Mucosa of gallbladder (tissue), 1 donor: ENCODE measurements around the gene MUC21. TPM values are rescaled to one million over a fixed set of nuclear protein-coding genes. Genes with fewer than 3 reads are reported as not detected.
A peak's percentile ranks its signal among the peaks of the same experiment; 100 is the strongest.
"Not testable (repeated sequence)": the region's sequence is repeated elsewhere in the genome, so short reads cannot be mapped to it uniquely, and the experiment has no call there.

Experiments used
- DNase-seq: peaks from one replicate; pipeline ENCODE4 v3.0.0-alpha.2; 2020; ENCODE audit warnings: low spot score
- total RNA-seq: library from RNA; stranded (reverse); gene quantifications from one replicate; pipeline ENCODE4 v1.2.1, GENCODE V29; 2021
- donor health status: DM: no; HTN: no; CAD: no.

The MUC21 gene
- total RNA-seq, 1 donor from 2014 or later = 7.1 TPM

DNA sequence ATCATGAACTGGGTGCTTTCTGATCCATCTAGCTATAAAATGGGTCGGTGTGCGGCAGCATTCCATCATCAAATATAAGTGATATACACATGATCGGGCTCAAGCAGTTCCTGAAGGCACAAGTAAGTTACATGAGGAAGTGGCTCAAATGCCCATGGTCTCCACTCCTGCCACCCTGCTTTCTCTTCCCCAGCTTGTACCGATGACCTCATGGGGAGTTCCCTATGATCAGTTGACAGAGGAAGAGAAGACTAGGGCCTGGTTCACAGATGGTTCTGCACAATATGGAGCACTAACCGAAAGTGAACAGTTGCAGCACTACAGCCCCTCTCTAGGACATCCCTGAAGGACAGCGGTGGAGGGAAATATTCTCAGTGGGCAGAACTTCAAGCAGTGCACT, 14.3 kb upstream of the MUC21 start:
- DNase-seq = not testable (repeated sequence)

DNA sequence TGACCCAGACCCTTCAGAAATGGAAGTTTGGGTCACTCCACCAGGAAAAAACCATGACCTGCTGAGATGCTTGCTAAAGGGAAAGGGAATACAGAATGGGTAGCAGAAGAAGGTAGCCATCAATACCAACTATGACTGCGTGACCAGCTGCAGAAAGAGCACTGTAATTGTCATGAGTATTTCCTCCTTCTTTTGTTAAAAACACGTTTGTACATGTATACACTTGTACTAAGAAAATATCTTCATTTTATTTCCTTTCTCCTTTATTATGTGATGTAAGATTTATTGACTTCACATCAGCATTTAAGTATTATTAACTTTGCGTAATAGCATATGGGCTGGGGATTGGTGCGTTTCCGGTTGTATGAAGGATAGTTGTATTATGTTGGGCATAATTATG, 12.6 kb upstream of the MUC21 start:
- no peak for DNase-seq

DNA sequence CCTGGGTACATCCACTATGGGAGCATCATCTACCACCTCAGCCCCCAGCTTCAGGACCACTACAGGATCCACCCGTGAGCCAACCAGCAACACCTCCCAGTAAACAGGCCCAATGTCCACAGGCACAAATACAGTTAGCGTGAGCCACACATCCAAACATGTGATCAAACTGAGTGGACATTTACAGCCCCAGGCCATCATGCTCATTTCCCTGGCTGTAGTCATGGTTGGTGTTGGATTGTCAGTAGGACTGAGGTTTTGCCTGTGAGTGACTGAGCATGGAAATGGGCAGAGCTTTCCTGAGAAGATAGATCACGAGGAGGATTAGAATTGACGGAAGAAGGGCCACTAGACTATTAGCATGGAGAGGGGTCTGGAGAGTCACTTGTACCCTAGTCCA, 10.7 kb upstream of the MUC21 start:
- DNase-seq = no peak

DNA sequence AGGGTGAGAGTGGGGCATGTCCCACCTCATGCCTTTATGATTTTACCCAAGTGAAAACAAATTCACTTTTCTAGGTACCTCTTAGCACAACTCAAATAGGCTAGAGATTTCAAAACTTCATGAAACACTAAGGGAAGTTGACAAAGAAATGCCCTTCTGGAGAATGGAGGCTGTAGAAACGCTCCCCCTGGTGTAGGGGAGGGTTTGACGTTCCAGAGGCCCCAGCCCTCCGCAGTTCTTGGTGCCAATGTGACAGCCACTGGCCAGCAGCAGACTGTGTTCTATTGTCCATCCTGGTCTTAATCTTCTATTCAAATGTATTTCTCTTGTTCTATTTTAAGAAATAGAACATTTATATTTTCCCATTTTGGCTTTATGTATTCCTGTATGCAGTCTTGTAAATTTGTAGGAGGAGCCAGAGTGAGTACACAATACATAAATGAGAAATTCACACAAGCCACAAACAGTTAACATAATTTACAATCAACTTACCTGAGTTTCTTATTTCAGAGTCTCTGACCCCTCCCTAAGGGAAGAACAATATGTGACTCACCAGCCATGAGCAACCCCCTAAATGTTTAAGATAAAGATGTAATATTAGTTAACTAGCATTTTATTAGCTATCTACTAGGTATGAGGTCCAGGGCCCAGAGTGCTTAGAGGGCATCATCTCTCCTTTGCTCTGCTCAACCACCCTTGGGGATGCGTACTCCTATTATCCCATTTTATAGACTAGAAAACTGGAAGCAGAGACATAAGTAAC, 8.8 kb upstream of the MUC21 start:
- no peak for DNase-seq

- DNase-seq = no peak
These were observed 4.4 kb upstream of the MUC21 start for GRCh38 chr6:30979141-30979540.

DNA sequence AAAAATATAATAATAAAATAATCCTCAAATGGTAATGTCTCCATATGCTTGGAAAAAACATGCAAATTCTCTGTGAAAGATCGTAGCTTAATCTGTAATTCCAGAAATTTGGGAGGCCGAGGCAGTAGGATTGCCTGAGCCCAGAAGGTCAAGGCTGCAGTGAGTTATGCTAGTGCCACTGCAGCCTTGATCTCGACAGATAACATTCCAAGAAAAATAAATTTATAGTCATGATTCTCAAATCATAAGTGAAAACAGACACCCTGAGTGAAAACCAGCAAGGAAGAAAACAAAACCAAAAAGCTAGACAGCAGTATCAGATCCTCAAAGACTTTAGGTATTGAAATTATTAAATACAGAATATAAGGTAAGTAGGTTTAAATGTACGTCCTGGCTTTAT, 3.8 kb upstream of the MUC21 start:
- DNase-seq = no peak

GRCh38 chr6:30981942-30982772, 1.4 kb upstream of the MUC21 start:
- DNase-seq = peak; percentile 26

GRCh38 chr6:30985490-30985889, 2.0 kb downstream of the MUC21 start:
- DNase-seq = no peak

DNA sequence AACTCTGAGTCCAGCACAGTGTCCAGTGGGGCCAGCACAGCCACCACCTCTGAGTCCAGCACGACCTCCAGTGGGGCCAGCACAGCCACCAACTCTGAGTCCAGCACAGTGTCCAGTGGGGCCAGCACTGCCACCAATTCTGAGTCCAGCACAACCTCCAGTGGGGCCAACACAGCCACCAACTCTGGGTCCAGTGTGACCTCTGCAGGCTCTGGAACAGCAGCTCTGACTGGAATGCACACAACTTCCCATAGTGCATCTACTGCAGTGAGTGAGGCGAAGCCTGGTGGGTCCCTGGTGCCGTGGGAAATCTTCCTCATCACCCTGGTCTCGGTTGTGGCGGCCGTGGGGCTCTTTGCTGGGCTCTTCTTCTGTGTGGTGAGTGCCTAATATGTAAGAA, 3.8 kb downstream of the MUC21 start:
- DNase-seq = no peak

- no peak for DNase-seq
These were observed 4.8 kb downstream of the MUC21 start for GRCh38 chr6:30988209-30988825.

DNA sequence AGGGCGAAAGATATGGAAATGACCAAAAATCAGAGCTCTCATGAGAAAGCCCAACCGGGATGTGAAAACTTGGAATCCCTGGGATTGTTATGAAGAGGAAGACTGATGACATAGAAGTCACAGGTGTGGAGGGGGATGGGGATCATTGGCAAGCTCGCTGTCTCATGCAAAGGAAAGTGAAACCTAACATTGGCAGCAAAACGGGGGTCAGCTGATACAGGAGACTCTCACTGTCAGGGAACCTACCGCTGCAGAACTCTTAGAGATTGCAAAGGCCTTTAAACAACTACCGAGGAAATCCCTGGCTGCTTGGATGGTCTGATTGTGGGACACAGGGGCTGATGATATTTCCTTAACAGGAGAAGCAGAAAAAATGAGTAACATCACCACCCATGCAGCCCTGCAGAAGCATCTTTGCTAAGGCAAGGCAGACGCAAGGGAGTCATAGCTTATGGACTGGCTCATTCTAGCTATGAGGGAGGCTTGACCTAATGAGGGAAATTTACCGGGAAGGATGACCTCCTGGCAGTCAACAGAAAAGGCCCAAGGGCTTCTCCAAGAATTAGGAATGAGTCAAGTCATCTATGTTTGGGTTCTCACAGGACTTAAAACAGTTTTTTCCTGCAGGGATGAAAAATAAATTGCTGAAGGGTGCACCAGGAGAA, 7.0 kb downstream of the MUC21 start:
- no peak for DNase-seq

- DNase-seq = no peak
These were observed 8.4 kb downstream of the MUC21 start for GRCh38 chr6:30991891-30992290.

- DNase-seq = no peak
These were observed 13.8 kb downstream of the MUC21 start for GRCh38 chr6:30997301-30997700.

DNA sequence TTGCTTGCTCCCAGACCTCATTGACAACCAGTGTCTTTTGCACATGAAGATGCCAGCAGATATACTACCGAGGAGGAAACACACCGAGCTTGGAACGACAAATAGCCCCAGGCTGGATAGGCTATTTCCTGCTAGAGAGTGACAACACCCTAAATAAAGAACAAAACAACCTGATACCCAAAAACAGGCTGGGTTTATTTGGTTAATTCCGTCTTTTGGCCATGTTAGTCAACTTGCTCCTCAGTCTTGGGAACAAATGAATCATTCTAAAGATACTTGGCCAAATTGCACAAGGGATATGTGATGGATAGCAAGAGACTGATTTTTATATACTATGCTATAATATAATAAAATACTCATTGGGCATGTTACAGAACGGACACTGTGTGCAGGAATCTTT, 15.3 kb downstream of the MUC21 start:
- no peak for DNase-seq

- DNase-seq = not testable (repeated sequence)
These were observed 16.7 kb downstream of the MUC21 start for GRCh38 chr6:31000067-31000860.

DNA sequence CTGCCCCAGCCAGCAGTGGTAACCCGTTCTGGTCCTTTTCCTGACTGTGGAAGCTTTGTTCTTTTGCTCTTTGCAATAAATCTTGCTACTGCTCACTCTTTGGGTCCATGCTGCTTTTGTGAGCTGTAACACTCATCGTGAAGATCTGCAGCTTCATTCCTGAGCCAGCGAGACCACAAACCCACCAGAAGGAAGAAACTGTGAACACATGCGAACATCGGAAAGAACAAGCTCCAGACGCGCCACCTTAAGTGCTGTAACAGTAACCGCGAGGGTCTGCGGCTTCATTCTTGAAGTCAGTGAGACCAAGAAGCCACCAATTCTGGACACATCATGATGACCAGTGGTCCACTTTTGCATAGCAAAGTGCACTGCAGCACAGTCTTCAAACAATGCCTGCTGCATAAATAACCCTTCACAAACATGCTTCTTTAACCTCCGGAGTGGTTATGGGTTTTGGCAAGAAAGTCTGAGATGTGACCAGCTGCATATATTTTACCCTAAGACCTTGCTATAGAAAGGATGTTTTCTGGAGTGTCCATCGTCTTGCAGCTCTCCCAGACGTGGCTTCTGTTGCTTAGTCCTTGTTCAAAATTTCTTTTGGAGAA, 17.9 kb downstream of the MUC21 start:
- DNase-seq = no peak

DNA sequence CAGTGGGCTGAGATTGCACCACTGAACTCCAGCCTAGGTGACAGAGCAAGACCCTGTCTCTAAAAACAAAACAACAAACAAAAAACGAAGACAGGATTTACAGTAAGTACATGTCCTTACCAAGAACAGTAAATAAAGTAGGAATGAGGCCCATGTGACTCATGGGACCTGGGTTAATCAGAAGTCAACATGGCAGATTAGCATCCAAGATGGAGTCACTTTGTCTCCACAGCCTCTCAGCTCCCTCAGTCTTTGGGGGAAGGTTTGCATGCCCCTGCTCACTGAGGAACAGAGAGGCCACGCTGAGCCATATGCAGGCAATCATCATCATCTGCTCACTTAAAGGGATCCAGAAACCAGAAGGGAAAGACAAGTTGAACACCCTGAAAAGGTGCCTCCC, 19.0 kb downstream of the MUC21 start:
- no peak for DNase-seq

GRCh38 chr6:31004794-31005193, 21.3 kb downstream of the MUC21 start:
- no peak for DNase-seq

DNA sequence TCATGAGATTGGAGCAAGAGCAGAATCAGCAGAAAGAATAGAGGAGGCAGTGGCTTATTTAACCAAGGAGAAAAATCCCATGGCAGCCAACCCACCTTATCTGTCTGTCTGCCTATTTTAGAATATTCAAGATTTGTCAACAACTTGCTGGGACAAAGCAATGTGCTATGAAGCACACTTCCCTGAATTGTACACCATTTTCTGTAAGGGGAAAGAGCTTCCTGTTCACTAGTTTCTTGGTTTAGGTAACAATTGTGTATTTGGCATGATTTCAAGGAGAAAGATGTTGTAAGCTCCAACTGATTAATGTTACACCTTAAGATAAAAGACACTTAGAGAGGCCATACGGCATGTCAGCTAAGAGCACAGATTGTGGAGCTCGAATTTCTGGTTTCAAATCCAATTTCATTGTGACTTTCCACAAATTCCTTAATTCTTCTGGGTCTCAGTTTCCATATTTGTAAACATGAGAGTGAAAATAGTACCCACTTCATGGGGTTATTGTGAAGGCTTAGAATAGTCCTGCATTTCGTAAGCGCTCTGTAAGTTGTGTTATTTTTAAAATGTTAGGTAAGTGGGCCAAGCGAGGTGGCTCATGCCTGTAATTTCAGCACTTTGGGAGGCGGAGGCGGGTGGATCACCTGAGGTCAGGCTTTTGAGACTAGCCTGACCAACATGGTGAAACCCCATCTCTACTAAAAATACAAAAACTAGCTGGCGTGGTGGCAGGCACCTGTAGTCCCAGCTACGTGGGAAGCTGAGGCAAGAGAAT, 21.9 kb downstream of the MUC21 start:
- DNase-seq = no peak

DNA sequence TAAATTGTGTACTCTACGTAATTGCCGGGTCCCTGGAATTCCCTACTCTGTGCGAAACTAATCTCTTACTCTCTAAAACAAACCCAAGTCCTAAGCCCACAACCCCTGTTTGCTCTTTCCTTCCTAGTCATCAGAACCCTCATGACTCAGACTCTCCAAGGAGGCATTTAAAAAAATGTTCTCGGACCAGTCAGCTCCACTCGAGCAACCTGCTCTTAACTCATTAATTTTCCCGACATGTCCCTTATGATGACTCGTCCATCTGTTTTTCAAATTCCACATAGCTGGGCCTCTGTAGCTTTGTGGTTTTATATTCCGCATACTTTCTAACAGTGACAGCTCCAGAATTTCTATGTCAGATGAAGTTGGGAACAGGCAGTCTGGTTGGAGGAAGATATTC, 24.2 kb downstream of the MUC21 start:
- DNase-seq = no peak
